IPS-11a (cell line): Measurements from ENCODE around the gene LMTK2.

Source experiments
- H3K4me3 ChIP-seq: one replicate; pipeline ENCODE4 v1.5.1; 2013; ENCODE audit warnings: low read depth, low read length, control low read depth

Gene LMTK2

GRCh38 chr7:98106647-98107312 is at the start of gene LMTK2:
LMTK2 (plus strand) TSS chr7:98106862; CDS start chr7:98107178, 316 bp downstream.
- peak within 1 kb of the TSS; percentile 79 for H3K4me3 ChIP-seq

- H3K4me3 ChIP-seq: no peak overlapping the region
Observed at GRCh38 chr7:98057157-98057556, 49.5 kb upstream of the LMTK2 start.

- H3K4me3 ChIP-seq: no peak overlapping the region
Observed at GRCh38 chr7:98058186-98058585, 48.5 kb upstream of the LMTK2 start.

GRCh38 chr7:98064233-98064632 is 42.4 kb upstream of the LMTK2 start:
- H3K4me3 ChIP-seq: no peak overlapping the region

GRCh38 chr7:98066208-98066607 is 40.5 kb upstream of the LMTK2 start:
- H3K4me3 ChIP-seq: no peak overlapping the region

GRCh38 chr7:98066934-98067507 is 39.6 kb upstream of the LMTK2 start:
- no peak overlapping the region for H3K4me3 ChIP-seq

GRCh38 chr7:98073047-98073446 is 33.6 kb upstream of the LMTK2 start:
- no peak overlapping the region for H3K4me3 ChIP-seq

- no peak overlapping the region for H3K4me3 ChIP-seq
Observed at GRCh38 chr7:98075801-98076200, 30.9 kb upstream of the LMTK2 start.

- no peak overlapping the region for H3K4me3 ChIP-seq
Observed at GRCh38 chr7:98077762-98078161, 28.9 kb upstream of the LMTK2 start.

GRCh38 chr7:98078197-98078870 is 28.3 kb upstream of the LMTK2 start:
- H3K4me3 ChIP-seq: no peak overlapping the region

GRCh38 chr7:98079891-98080648 is 26.6 kb upstream of the LMTK2 start:
- H3K4me3 ChIP-seq: no peak overlapping the region

- no peak overlapping the region for H3K4me3 ChIP-seq
Observed at GRCh38 chr7:98081319-98081718, 25.3 kb upstream of the LMTK2 start.

GRCh38 chr7:98084631-98085030 is 22.0 kb upstream of the LMTK2 start:
- no peak overlapping the region for H3K4me3 ChIP-seq

- no peak overlapping the region for H3K4me3 ChIP-seq
Observed at GRCh38 chr7:98085674-98086073, 21.0 kb upstream of the LMTK2 start.

GRCh38 chr7:98086281-98086718 is 20.4 kb upstream of the LMTK2 start:
- H3K4me3 ChIP-seq: no peak overlapping the region

GRCh38 chr7:98088109-98088508 is 18.6 kb upstream of the LMTK2 start:
- H3K4me3 ChIP-seq: no peak overlapping the region

- no peak overlapping the region for H3K4me3 ChIP-seq
Observed at GRCh38 chr7:98090116-98090515, 16.5 kb upstream of the LMTK2 start.

- no peak overlapping the region for H3K4me3 ChIP-seq
Observed at GRCh38 chr7:98091061-98091460, 15.6 kb upstream of the LMTK2 start.

GRCh38 chr7:98091523-98091922 is 15.1 kb upstream of the LMTK2 start:
- no peak overlapping the region for H3K4me3 ChIP-seq

- no peak overlapping the region for H3K4me3 ChIP-seq
Observed at GRCh38 chr7:98097042-98097645, 9.5 kb upstream of the LMTK2 start.

- H3K4me3 ChIP-seq: no peak overlapping the region
Observed at GRCh38 chr7:98100088-98100487, 6.6 kb upstream of the LMTK2 start.
